GM12878 (cell line): ENCODE measurements around the gene GAB3. TPM values are rescaled to one million over a fixed set of nuclear protein-coding genes. Genes with fewer than 3 reads are reported as not detected.

Experiments used
- ATAC-seq: fragments of 200-7000 bp; cut with Tn5 transposase; 3 replicates; pipeline ENCODE4 v1.9.1; 2020; ENCODE audit warnings: mild to moderate bottlenecking, moderate library complexity
- BruUV-seq: library from RNA; stranded (reverse); fragments of 400-500 nt; replicated peaks from 2 replicates; lab custom pipeline; 2021; lab: Mats Ljungman, UMichigan
- CTCF ChIA-PET: fragments of 300-600 bp; sonication (Branson Sonifier 250); formaldehyde crosslinking; extraction: SDS; loops from one replicate; lab custom pipeline; 2021; ENCODE audit warnings: inconsistent platforms; lab: Yijun Ruan, JAX
- POLR2A ChIA-PET: fragments of 350-600 bp; formaldehyde crosslinking; extraction: SDS; loops from one replicate; lab custom pipeline; 2021; ENCODE audit warnings: inconsistent platforms; lab: Charles Lee
- RAD21 ChIA-PET: fragments of 300-600 bp; sonication (Branson Sonifier 250); formaldehyde crosslinking; loops from one replicate; lab custom pipeline; 2023; ENCODE audit warnings: antibody characterized with exemption; ENCODE audit not compliant: unreplicated experiment; lab: Charles Lee
- SMC1A ChIA-PET: fragments of 300-600 bp; sonication (Branson Sonifier 250); formaldehyde crosslinking; loops from one replicate; lab custom pipeline; 2023; ENCODE audit not compliant: unreplicated experiment, uncharacterized antibody; lab: Charles Lee
- DNase-seq: peaks from one replicate; pipeline ENCODE4 v3.0.0-alpha.2; 2011; ENCODE audit warnings: low read depth, low spot score
- FAIRE-seq: peaks from 3 replicates; lab custom pipeline; 2011; peaks lifted over from hg19 to GRCh38; lab: Jason Lieb, UNC
- H2AFZ ChIP-seq: 2 replicates; pipeline ENCODE4 v1.6.0; 2011; ENCODE audit warnings: low read depth, low read length, control low read depth; ENCODE audit not compliant: control insufficient read depth
- H3K27ac ChIP-seq: 2 replicates; pipeline ENCODE4 v1.5.1; 2011; ENCODE audit warnings: control low read depth; ENCODE audit not compliant: control insufficient read depth, insufficient read depth
- H3K27me3 ChIP-seq, 2 experiments: replicated peaks in 1 of 2; 2 replicates each; pipeline versions ENCODE4 v1.6.0 to v1.6.1; 2011; ENCODE audit warnings: low read length in 1 of 2; ENCODE audit not compliant: control insufficient read depth in 2 of 2, insufficient read depth in 2 of 2
- H3K36me3 ChIP-seq, 2 experiments: 2 replicates each; pipeline ENCODE4 v1.5.1; 2011; ENCODE audit warnings: low read length in 1 of 2; ENCODE audit not compliant: control insufficient read depth in 2 of 2, insufficient read depth in 2 of 2
- H3K4me1 ChIP-seq: 2 replicates; pipeline ENCODE4 v1.6.1; 2011; ENCODE audit warnings: mild to moderate bottlenecking, low read length, moderate library complexity, mixed read lengths; ENCODE audit not compliant: control insufficient read depth, insufficient read depth
- H3K4me2 ChIP-seq: 2 replicates; pipeline ENCODE4 v1.6.0; 2011; ENCODE audit warnings: control low read depth; ENCODE audit not compliant: control insufficient read depth, insufficient read depth
- H3K4me3 ChIP-seq: fragments of 200-600 bp; sonication (generic); 2 replicates; pipeline ENCODE4 v1.5.1; 2016
- H3K79me2 ChIP-seq: 2 replicates; pipeline ENCODE4 v1.6.0; 2011; ENCODE audit warnings: low read length; ENCODE audit not compliant: control insufficient read depth, insufficient read depth
- H3K9ac ChIP-seq: 2 replicates; pipeline ENCODE4 v1.8.0; 2011; ENCODE audit warnings: low read length, control low read depth, mixed read lengths; ENCODE audit not compliant: control insufficient read depth, insufficient read depth
- H3K9me3 ChIP-seq: replicated peaks from 3 replicates; pipeline ENCODE4 v1.5.1; 2011; ENCODE audit warnings: mild to moderate bottlenecking, low read length; ENCODE audit not compliant: control insufficient read depth, insufficient read depth
- H4K20me1 ChIP-seq: 2 replicates; pipeline ENCODE4 v1.6.0; 2011; ENCODE audit not compliant: control insufficient read depth, insufficient read depth
- BACH1 ChIP-seq: fragments of 450-650 bp; IDR thresholded peaks from 2 replicates; pipeline ENCODE4 v1.6.1; 2017; ENCODE audit warnings: mild to moderate bottlenecking, borderline replicate concordance
- CEBPB ChIP-seq, 2 experiments: fragments of 150-350 bp in 1 of 2; IDR thresholded peaks; 2 replicates each; pipeline ENCODE4 v1.6.1; 2012 to 2014; ENCODE audit warnings: low read depth in 2 of 2, low read length in 2 of 2, borderline replicate concordance in 1 of 2, inconsistent platforms in 1 of 2
- EGR1 ChIP-seq, 2 experiments: IDR thresholded peaks; 1 replicate in 1 of 2; 2 replicates in 1 of 2; pipeline ENCODE4 v1.6.1; 2011 to 2012; ENCODE audit warnings: low read depth in 2 of 2, low read length in 2 of 2, borderline replicate concordance in 1 of 2, mild to moderate bottlenecking in 1 of 2, moderate library complexity in 1 of 2
- HDGF ChIP-seq: fragments of 450-650 bp; IDR thresholded peaks from 2 replicates; pipeline ENCODE4 v1.6.1; 2016; ENCODE audit warnings: antibody characterized with exemption
- IRF4 ChIP-seq: IDR thresholded peaks from 2 replicates; pipeline ENCODE4 v1.6.1; 2011; ENCODE audit warnings: low read depth, low read length
- SMAD1 ChIP-seq: fragments of 450-650 bp; IDR thresholded peaks from 2 replicates; pipeline ENCODE4 v1.6.1; 2018; ENCODE audit warnings: mild to moderate bottlenecking, low read depth; ENCODE audit not compliant: partially characterized antibody
- YY1 ChIP-seq: IDR thresholded peaks from 2 replicates; pipeline ENCODE4 v1.6.1; 2011; ENCODE audit warnings: low read depth, mild to moderate bottlenecking, low read length
- ZNF217 ChIP-seq: fragments of 450-650 bp; IDR thresholded peaks from 2 replicates; pipeline ENCODE4 v1.6.1; 2017; ENCODE audit warnings: antibody characterized with exemption, mild to moderate bottlenecking
- ZNF24 ChIP-seq: fragments of 450-650 bp; IDR thresholded peaks from 2 replicates; pipeline ENCODE4 v1.6.1; 2017; ENCODE audit warnings: antibody characterized with exemption, mild to moderate bottlenecking
- whole genome bisulfite sequencing: methylation state at CpG from one replicate; pipeline ENCODE4 v1.1.6; 2016; ENCODE audit warnings: low lambda C conversion rate; ENCODE audit not compliant: insufficient replicate concordance, insufficient coverage; ENCODE audit errors: missing lambda C conversion rate; 5-methylcytosine and 5-hydroxymethylcytosine counted together
- in situ Hi-C: fragments of 300-500 bp; cut with MboI; formaldehyde crosslinking; loops from 9 replicates; pipeline ENCODE4 v1.14.3; 2018; ENCODE audit warnings: mixed read lengths
- intact Hi-C: fragments of 100-400 bp; cut with micrococcal nuclease; formaldehyde crosslinking; loops from one replicate; pipeline ENCODE4 v1.14.2; 2022; ENCODE audit not compliant: unreplicated experiment
- polyA plus RNA-seq, 11 experiments: library from polyadenylated mRNA; depleted of rRNA in 4 of 11; unstranded in 6 of 11; stranded (reverse) in 5 of 11; fragments of >200 nt; fragmentation: Nextera tagmentation in 4 of 11; fragmentation: Illumina TruSeq in 1 of 11; extraction: Ambion mirVana in 4 of 11; extraction: Trizol in 1 of 11; gene quantifications; 1 replicate in 1 of 11; 2 replicates in 10 of 11; pipeline versions ENCODE4 v1.2.1 to v1.2.3, GENCODE V29; 2011 to 2016; ENCODE audit warnings: inconsistent platforms in 2 of 11, missing spikeins in 2 of 11, low read depth in 1 of 11
- total RNA-seq, 4 experiments: library from RNA; depleted of rRNA in 3 of 4; stranded (reverse); fragments of >200 nt in 3 of 4; fragmentation: Illumina TruSeq in 1 of 4; extraction: Trizol in 1 of 4; gene quantifications; 2 replicates each; pipeline versions ENCODE4 v1.2.1 to v1.2.3, GENCODE V29; 2013 to 2021
- TF ChIP-seq, protein P1 (sequence below), 3 experiments: IDR thresholded peaks in 2 of 3; conservative IDR thresholded peaks in 1 of 3; 2 replicates each; pipeline ENCODE4 v1.5.1; 2011; ENCODE audit warnings: low read depth in 3 of 3, low read length in 3 of 3, mild to moderate bottlenecking in 3 of 3, control low read depth in 2 of 3, moderate library complexity in 2 of 3, inconsistent platforms in 1 of 3, mixed read lengths in 1 of 3; ENCODE audit not compliant: control insufficient read depth in 2 of 3, insufficient read depth in 1 of 3; ENCODE audit errors: extremely low read depth in 1 of 3
- TF ChIP-seq, protein P2 (sequence below): fragments of 450-650 bp; IDR thresholded peaks from 2 replicates; pipeline ENCODE4 v1.6.1; 2017; ENCODE audit warnings: mild to moderate bottlenecking, low read depth, inconsistent platforms; ENCODE audit not compliant: poor library complexity, severe bottlenecking

GAB3 gene
- total and polyA plus RNA-seq, 10 of the 15 experiments (the other 5 are each of a cell fraction or from before 2014, with no cell fraction given): 0.10 to 2.0 (median 0.85) TPM

DNA sequence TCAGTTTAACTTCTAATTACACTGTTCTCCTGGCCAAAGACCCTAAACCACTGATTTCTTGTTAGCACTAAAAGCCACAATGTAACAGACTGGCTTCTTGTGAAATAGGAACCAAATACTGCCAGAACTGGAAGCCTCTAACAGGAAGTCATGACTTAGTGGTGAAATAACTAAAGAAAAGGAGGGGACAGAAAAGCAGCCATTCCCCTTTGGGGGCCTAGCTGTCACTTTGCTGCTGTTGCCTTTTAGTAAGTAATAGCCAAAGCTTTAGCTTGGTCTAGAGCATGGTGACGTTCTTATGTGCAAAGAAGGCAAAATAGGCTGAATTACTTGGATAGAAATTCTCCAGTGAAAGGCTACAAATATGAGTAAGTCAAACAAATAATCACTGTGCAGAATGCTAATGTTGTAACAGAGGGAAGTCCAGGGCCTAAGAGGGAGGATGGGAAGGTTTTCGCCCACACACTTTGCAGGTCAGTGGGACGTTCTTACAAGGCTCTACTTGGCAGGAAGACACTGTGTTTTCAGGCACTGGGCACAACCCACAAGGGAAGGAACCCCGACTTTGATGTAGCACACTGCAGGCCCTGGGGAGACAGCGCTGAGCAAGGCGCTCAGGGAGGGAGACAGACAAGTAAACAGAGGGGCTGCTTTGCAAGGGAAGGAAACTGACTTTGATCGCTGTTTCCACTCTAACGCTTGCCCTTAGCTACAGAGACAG lies 16.7 kb downstream of the GAB3 start:
- WGBS: 41% methylated on average over 8 of the region's 8 CpGs
- no peaks in the 10 kb centered on the region for H3K79me2 ChIP-seq
- TF ChIP-seq SMAD1 (no peak), BACH1 (no peak), YY1 (0 out of 2 replicates have a peak, but pooled peaks have one; percentile 10), IRF4 (0 out of 2 replicates have a peak, but pooled peaks have one; percentile 28), EGR1 (IDR thresholded peaks at IDR 0.05; ENCODE audit: borderline replicate concordance in 1 of 2, low read depth in 2 of 2, low read length in 2 of 2) (0 out of 3 replicates have a peak, but pooled peaks of 1 of the 2 experiments have one; percentile 27)
- intact Hi-C loops: no loop called here
- H3K36me3 ChIP-seq: no peaks in the 10 kb centered on the region
- peak; percentile 31; the same call in 2 of the 3 replicates for ATAC-seq
- ChIA-PET POLR2A (no interaction called here), CTCF (interaction anchor here (4.8 kb wide), 1 partner anchor 14 kb away, joined by 19 read pairs; no protein-coding TSS in a partner anchor), RAD21 (no interaction called here), SMC1A (interaction anchor here (1.3 kb wide), 1 partner anchor 16 kb away, joined by 3 read pairs; no protein-coding TSS in a partner anchor)
- in situ Hi-C loops: loop anchor here (25.0 kb wide), 1 partner anchor 147 kb away; the partner anchor contains the start of gene CTAG1A
- no peaks in the 10 kb centered on the region for H3K9me3 ChIP-seq
- no TSS peak for BruUV-seq
- H2AFZ ChIP-seq: peak overlapping the region; percentile 29
- peak overlapping the region; percentile 29; the same call in 1 of the 2 replicates for H3K4me3 ChIP-seq
- H3K4me1 ChIP-seq: peaks cover 8% of the 10 kb centered on the region
- H3K27ac ChIP-seq: peak overlapping the region; percentile 45
- FAIRE-seq: no peak
- H3K27me3 ChIP-seq: no peaks in the 10 kb centered on the region
- H3K9ac ChIP-seq: no peak overlapping the region; the same call in 1 of the 2 replicates
- peak overlapping the region; percentile 11 for H3K4me2 ChIP-seq
- no peak for DNase-seq
- no peaks in the 10 kb centered on the region for H4K20me1 ChIP-seq

DNA sequence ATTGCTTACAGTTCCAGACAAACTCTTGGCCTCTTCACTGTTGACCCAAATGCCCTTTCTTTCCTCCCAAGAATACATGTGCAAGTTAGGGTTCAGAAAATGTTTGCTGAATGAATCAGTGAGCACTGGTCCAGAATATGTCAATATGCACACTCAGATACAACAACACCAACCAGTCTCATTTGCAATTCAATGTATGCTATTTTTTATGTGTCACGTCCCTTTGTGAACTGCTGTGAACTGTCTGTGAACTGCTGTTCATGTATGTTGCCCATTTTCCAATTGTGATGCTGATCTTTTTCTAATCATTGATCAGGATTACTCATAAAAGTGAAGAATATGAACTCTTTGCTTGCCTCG lies 17.8 kb downstream of the GAB3 start:
- intact Hi-C loops (no loop called here), in situ Hi-C loops (loop anchor here (25.0 kb wide), 1 partner anchor 146 kb away; the partner anchor contains the start of gene CTAG1A)
- ATAC-seq (no peak), DNase-seq (no peak), FAIRE-seq (no peak)
- H3K27ac ChIP-seq: no peak overlapping the region
- ChIA-PET CTCF (interaction anchor here (4.8 kb wide), 1 partner anchor 15 kb away, joined by 19 read pairs; no protein-coding TSS in a partner anchor), SMC1A (no interaction called here), POLR2A (no interaction called here), RAD21 (no interaction called here)
- no peaks in the 10 kb centered on the region for H3K9me3 ChIP-seq
- no peak overlapping the region for H3K9ac ChIP-seq
- H3K79me2 ChIP-seq: no peaks in the 10 kb centered on the region
- no peak overlapping the region for H3K4me2 ChIP-seq
- no TSS peak for BruUV-seq
- H3K4me3 ChIP-seq: no peak overlapping the region
- peaks cover 8% of the 10 kb centered on the region for H3K4me1 ChIP-seq
- H3K27me3 ChIP-seq: no peaks in the 10 kb centered on the region
- H4K20me1 ChIP-seq: no peaks in the 10 kb centered on the region
- WGBS: 21% methylated on average over 2 of the region's 2 CpGs
- H3K36me3 ChIP-seq: no peaks in the 10 kb centered on the region
- H2AFZ ChIP-seq: peak overlapping the region; percentile 25; the same call in 1 of the 2 replicates
- TF ChIP-seq EGR1 (IDR thresholded peaks at IDR 0.05; ENCODE audit: borderline replicate concordance in 1 of 2, low read depth in 2 of 2, low read length in 2 of 2) (no peak), CEBPB (IDR thresholded peaks at IDR 0.05; ENCODE audit: borderline replicate concordance in 1 of 2, low read depth in 2 of 2, low read length in 2 of 2) (no peak), ZNF24 (no peak), ZNF217 (no peak), HDGF (no peak), SMAD1 (no peak)
- TF ChIP-seq, protein P1, sequence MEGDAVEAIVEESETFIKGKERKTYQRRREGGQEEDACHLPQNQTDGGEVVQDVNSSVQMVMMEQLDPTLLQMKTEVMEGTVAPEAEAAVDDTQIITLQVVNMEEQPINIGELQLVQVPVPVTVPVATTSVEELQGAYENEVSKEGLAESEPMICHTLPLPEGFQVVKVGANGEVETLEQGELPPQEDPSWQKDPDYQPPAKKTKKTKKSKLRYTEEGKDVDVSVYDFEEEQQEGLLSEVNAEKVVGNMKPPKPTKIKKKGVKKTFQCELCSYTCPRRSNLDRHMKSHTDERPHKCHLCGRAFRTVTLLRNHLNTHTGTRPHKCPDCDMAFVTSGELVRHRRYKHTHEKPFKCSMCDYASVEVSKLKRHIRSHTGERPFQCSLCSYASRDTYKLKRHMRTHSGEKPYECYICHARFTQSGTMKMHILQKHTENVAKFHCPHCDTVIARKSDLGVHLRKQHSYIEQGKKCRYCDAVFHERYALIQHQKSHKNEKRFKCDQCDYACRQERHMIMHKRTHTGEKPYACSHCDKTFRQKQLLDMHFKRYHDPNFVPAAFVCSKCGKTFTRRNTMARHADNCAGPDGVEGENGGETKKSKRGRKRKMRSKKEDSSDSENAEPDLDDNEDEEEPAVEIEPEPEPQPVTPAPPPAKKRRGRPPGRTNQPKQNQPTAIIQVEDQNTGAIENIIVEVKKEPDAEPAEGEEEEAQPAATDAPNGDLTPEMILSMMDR (IDR thresholded peaks at IDR 0.05 in 2 of 3, conservative IDR thresholded peaks at IDR 0.05 in 1 of 3; ENCODE audit: control insufficient read depth in 2 of 3, extremely low read depth in 1 of 3, insufficient read depth in 1 of 3, low read depth in 3 of 3, low read length in 3 of 3): no peak
- TF ChIP-seq, protein P2, sequence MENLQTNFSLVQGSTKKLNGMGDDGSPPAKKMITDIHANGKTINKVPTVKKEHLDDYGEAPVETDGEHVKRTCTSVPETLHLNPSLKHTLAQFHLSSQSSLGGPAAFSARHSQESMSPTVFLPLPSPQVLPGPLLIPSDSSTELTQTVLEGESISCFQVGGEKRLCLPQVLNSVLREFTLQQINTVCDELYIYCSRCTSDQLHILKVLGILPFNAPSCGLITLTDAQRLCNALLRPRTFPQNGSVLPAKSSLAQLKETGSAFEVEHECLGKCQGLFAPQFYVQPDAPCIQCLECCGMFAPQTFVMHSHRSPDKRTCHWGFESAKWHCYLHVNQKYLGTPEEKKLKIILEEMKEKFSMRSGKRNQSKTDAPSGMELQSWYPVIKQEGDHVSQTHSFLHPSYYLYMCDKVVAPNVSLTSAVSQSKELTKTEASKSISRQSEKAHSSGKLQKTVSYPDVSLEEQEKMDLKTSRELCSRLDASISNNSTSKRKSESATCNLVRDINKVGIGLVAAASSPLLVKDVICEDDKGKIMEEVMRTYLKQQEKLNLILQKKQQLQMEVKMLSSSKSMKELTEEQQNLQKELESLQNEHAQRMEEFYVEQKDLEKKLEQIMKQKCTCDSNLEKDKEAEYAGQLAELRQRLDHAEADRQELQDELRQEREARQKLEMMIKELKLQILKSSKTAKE: no peak
